Astrocyte (in vitro differentiated cells and primary cell): Measurements from ENCODE around the gene AIP.

Experiments used
- CTCF ChIP-seq: IDR thresholded peaks from 2 replicates; pipeline ENCODE4 v1.5.1; 2011; ENCODE audit warnings: low read depth, mild to moderate bottlenecking, inconsistent platforms, low read length, moderate library complexity; ENCODE audit not compliant: insufficient read depth
- EZH2 ChIP-seq: IDR thresholded peaks from 2 replicates; pipeline ENCODE4 v1.6.1; 2012; ENCODE audit warnings: mild to moderate bottlenecking, low read length, inconsistent platforms; ENCODE audit not compliant: insufficient read depth

DNA sequence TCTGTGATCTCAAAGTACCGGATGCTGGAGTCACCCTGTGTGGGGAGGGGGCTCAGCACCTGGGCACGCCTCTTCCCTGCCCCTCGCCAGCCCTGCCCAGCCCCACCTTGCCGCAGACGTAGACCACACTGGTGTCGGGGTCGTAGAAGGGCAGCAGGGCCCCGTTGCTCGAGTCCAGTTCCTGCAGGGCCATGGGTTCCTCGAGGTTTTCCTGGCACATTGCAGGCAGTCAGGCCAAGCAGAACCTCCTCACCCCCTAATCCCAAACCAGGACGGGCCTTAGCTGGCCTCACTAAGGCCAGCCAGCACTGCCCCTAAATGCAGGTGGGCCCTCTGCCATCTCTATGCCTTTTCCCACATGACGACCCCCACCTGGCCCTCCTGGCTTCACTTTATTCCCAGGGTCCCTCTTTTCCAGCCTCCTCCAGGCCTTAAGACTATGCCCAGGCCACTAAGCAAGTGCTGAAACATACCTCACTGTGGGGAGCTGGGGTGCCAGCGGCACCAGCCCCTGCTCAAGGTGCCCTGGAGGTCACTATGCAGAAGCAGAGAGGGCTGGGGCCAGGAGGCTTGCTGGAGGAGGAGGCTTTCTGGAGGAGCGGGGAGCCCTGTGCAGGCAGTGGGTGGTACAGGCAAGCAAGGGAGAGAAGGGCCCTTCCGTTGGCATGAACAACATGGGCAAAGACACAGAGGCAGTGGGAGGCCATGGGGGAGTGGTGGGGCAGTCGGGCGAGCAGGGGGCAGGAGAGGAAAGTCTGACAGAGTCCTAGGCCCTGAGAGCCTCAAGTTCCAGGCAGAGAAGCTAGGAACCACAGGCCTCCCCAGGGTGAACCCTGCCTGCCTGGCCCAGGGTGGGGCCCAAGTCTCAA, 42.4 kb upstream of the AIP start:
- TF ChIP-seq CTCF, result no peak
- no peak for TF ChIP-seq EZH2
